H1 (cell line): ENCODE results near the gene ATOH7. TPM values are rescaled to one million over a fixed set of nuclear protein-coding genes. Genes with fewer than 3 reads are reported as not detected.

ENCODE experiments used
- CBX5 ChIP-seq: fragments of 300-800, 300-1000 bp; sonication (generic); IDR thresholded peaks from 2 replicates; pipeline ENCODE4 v1.7.1; 2016; ENCODE audit warnings: antibody characterized with exemption, low read length, low read depth
- polyA plus RNA-seq, 7 experiments: library from polyadenylated mRNA; depleted of rRNA in 3 of 7; stranded (reverse) in 5 of 7; unstranded in 2 of 7; fragments of >200 nt in 5 of 7; fragments of 200-250 nt in 2 of 7; gene quantifications; 1 replicate in 5 of 7; 2 replicates in 1 of 7; 4 replicates in 1 of 7; pipeline versions ENCODE4 v1.2.1 to v1.2.3, GENCODE V29; 2011 to 2013; ENCODE audit warnings: missing spikeins in 2 of 7, mixed read lengths in 2 of 7
- total RNA-seq: library from RNA; stranded (reverse); fragmentation: NEBNext Ultra II Directional; extraction: Animal tissue kit (Norgen Biotek cat#: 25700); gene quantifications from 2 replicates; pipeline ENCODE4 v1.2.1, GENCODE V29; 2021

The ATOH7 gene
- total and polyA plus RNA-seq, 2 of the 8 experiments (the other 6 are each of a cell fraction or from before 2014, with no cell fraction given) = 0.39 to 1.0 TPM

DNA sequence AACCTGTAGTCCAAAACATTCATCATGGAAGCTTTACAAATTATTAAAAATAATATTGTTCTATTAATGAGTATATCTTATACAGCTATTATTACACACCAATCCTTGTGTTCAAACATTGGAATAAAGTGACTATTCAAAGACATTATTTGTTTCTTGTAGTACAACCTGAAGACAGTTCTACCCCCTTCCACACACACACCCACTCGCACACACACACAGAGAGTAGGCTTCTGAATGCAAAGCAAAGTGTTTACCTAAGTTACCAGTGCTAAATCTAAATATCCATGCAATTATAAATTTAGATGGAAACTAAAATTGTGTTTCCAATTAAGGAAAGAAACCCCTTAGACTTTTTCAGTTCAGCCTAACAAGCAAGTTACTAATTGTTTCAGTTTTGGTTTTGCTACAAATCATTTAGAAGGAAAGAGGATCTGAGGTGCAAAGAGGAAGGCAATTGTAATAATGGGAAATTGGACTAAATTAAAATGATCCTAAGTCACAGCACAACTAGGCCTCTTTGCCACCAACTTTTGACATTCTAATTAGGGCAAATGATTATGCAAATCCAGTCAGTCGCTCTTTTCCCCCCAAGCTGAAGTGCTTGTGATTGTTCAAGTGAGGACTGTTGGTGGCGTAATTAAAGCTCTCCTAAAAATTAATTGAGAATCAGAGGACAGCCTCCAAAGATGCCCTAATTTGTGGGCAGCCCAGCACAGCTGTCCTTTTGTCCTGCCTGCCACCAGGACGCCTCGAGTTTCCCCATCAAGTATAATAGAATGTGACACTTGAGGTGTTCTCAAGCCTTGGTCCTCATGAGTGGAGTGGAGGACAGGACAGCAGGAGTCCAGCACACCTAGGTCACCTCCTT, 19.9 kb upstream of the ATOH7 start (continued):
- TF ChIP-seq CBX5 = no peak
